Suppressor macrophage treated with lipopolysaccharide for 1 hour (primary cell): ENCODE data around the gene NARS2.
"Not testable (repeated sequence)": the region's sequence is repeated elsewhere in the genome, so short reads cannot be mapped to it uniquely, and the experiment has no call there.

Source experiments
- DNase-seq, 3 donors: peaks; one replicate each; pipeline ENCODE4 v3.0.0-alpha.2; 2020 to 2022

Gene NARS2

GRCh38 chr11:78576549-78577097 is 2.0 kb upstream of the NARS2 start:
- DNase-seq = peak in 2 of 3 donors; percentile 14 to 18

- DNase-seq = no peak
These were observed 814 bp upstream of the NARS2 start for GRCh38 chr11:78575478-78575877.

- DNase-seq = no peak
These were observed 983 bp downstream of the NARS2 start for GRCh38 chr11:78573681-78574080.

GRCh38 chr11:78573271-78573670 is 1.4 kb downstream of the NARS2 start:
- DNase-seq = no peak

DNA sequence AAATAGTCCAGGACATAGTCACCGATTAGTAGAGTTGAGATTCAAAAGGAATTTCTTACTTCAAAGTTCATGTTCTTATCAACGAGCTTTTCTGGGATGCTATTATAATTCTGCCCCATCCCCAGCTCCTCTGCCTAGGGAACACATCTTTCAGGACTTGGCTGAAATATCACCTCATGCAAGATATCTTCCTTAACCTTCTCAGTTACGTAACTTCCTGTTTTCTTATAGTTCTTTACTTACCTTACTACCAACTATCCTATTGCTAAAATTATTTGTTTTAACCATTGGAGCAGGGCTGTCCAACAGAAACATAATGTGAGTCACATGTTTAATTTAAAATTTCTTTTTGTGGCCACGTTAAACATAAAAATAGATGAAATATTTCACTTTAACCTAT is 2.3 kb downstream of the NARS2 start:
- no peak for DNase-seq

DNA sequence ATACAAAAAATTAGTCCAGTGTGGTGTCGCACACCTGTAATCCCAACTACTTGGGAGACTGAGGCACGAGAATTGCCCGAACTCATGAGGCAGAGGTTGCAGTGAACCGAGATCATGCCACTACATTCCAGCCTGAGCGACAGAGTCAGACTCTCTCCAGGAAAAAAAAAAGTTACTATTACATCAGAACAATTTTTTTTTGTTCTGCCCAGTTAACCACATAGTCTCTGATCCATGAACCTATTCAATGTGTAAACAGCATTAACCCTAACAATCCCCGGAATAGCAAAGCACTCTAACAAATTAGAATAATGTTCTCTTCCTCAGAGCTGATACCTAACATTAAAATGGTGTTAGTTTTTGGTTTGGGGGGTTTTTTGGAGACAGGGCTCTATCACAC is 4.6 kb downstream of the NARS2 start:
- DNase-seq = no peak

GRCh38 chr11:78567209-78567608 is 7.5 kb downstream of the NARS2 start:
- DNase-seq = no peak

- peak; percentile 83 to 88 (median 84) for DNase-seq
These were observed 9.9 kb downstream of the NARS2 start for GRCh38 chr11:78564490-78565467.

DNA sequence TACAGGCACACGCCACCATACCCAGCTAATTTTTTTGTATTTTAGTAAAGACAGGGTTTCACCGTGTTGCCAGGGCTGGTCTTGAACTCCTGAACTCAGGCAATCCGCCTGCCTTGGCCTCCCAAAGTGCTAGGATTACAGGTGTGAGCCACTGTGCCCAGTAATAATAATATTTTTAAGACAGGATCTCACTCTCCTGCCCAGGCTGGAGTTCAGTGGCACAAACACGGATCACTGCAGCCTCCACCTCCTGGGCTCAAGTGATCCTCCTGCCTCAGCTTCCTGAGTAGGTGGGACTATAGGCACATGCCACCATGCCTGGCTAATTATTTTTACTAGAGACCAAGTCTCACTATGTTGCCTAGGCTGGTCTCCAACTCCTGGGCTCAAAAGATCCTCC is 10.6 kb downstream of the NARS2 start:
- not testable (repeated sequence) for DNase-seq

DNA sequence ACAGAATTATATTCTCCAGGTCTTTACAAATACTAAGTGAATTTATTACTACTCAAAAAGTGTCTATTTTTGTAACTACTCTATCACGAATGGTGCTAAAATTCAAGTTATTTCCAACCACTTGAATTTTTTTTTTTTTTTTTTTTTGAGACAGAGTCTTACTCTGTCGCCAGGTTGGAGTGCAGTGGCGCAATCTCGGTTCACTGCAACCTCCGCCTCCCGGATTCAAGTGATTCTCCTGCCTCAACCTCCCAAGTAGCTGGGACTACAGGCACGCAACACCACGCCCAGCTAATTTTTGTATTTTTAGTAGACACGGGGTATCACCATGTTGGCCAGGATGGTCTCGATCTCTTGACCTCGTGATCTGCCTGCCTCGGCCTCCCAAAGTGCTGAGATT is 11.6 kb downstream of the NARS2 start:
- not testable (repeated sequence) for DNase-seq

DNA sequence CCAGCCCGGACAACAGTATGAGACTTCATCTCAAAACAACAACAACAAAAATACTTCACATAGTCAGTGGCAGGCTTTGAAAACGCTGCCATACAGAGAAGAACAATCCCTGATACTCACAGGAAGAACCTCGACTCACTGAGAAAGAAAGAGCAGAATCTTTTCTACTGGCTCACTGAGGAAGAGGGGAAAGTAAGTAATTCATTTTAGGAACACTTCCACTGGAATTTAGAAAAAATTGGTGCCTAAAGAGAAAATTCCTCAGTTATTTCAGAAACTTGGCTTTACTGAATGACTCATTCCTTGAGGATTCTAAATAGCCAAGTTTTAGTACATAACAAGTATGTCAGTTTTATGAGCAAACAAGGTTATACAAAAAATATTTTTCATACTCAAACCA is 12.3 kb downstream of the NARS2 start:
- peak in 2 of 3 donors; percentile 18 to 26 for DNase-seq

- peak; percentile 22 to 34 (median 24) for DNase-seq
These were observed 13.7 kb downstream of the NARS2 start for GRCh38 chr11:78560826-78561484.

DNA sequence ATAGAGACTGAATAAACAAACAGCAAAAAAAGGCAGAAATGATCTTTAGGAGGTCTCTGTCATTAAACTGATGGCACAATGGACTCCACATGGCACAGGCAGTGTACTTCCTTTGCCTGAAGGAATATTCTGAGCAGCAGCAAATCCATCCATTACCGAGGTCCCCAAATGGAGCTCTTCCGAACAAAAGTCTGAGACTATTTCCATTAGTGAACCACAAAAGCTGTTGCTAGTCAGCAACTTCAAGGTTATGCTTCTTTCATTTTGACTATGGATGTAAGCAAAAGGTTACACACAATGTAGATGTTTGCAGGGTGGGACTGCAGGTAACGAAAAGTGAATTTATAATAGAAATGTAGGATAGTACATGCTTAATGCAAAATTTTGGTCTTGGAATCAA is 14.5 kb downstream of the NARS2 start:
- DNase-seq = no peak

- no peak for DNase-seq
These were observed 17.4 kb downstream of the NARS2 start for GRCh38 chr11:78557236-78557635.

GRCh38 chr11:78555592-78555991 is 19.1 kb downstream of the NARS2 start:
- DNase-seq = no peak

DNA sequence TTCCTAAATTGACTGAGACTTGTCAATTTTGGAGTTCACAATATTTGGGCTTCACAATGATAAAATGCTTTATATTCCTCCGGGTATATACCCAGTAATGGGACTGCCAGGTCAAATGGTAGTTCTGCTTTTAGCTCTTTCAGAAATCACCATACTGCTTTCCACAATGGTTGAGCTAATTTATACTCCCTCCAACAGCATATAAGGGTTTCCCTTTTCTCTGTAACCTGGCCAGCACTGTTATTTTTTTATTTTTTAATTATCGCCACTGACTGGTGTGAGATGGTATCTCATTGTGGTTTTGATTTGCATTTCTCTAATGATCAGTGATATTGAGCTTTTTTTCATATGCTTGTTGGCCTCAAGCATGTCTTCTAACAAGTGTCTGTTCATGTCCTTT is 21.8 kb downstream of the NARS2 start:
- DNase-seq = no peak

- not testable (repeated sequence) for DNase-seq
These were observed 22.5 kb downstream of the NARS2 start for GRCh38 chr11:78552139-78552538.

DNA sequence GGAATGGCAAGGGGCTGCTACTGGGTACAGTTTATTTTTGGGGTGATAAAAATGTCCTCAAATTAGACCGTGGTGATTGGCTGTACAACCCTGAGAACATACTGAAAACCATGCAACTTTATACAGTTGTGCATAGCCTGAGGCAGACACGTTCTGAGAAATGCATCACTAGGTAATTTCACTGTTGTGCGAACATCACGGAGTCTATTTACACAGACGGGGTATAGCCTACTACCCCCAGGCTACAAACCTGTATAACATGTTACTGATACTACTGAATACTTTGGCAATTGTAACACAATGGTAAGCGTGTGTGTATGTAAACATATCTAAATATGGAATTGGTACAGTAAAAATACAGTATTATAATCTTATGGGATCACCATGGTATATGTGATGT is 23.6 kb downstream of the NARS2 start:
- no peak for DNase-seq

DNA sequence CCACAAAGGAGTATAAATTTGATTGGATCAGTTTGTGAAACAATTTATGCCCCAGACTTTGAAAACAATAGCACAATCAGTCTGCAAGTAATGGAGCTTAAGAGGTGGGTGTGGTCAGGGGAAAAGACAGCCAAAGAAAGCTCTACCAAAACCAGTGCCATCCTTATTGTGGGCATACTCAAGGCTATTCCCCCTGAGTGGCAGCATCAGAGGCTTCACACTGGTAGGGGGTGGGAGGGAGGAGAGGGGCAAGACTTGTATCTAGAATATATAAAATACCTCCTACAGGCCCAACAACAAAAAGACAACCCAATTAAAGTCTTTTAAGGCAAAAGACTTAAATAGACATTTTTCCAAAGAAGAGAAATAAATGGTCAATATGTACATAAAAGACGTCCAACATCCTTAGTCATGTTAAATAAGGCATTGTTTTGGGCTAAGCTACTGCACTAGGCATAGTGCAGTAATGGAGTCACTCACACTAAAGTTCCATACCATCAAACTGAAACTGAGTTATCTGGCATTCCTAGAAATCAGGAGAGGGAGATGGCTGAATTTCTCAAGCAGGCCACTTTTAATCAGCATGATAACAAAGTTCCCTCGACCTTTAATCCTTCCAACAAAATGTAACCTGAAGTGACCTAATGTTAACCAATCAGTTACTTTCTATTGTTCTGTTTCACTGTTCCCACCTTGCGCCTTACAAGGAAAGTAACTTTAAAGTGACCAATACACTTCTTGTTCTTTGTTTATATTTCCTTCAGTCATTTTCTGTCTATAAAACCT is 24.8 kb downstream of the NARS2 start:
- no peak for DNase-seq

DNA sequence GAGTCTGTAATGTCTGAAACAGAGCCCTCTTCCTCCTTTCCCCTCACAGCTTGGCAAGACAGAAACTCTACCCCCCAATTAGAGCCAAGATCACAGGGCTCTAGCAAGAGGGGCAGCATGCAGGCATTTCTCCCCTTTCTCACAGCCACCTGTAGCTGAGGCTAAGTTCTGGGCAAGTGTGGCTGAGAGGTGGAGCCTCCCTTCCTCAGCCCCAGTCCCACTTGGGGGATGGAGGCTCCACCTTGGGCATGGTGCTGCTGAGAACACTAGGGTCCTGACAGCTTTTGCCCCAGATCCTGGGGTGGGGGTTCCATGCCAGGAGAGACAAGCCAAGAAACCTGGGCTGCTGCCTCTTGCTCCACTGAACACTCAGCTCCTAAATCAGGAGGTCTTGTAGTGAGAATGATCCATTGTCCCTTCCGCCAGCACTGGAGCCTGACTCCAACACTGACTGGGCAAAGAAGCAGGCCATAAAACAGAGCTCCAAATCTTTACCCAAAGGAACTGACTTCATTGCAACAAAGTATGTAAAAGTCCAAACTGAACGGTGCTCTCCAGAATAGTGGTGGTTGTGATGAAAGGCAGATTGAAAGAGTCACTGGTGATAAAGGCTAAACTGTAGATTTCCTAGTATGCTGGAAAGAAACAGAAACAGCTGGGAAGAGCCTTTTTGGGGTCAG is 25.6 kb downstream of the NARS2 start:
- no peak for DNase-seq

DNA sequence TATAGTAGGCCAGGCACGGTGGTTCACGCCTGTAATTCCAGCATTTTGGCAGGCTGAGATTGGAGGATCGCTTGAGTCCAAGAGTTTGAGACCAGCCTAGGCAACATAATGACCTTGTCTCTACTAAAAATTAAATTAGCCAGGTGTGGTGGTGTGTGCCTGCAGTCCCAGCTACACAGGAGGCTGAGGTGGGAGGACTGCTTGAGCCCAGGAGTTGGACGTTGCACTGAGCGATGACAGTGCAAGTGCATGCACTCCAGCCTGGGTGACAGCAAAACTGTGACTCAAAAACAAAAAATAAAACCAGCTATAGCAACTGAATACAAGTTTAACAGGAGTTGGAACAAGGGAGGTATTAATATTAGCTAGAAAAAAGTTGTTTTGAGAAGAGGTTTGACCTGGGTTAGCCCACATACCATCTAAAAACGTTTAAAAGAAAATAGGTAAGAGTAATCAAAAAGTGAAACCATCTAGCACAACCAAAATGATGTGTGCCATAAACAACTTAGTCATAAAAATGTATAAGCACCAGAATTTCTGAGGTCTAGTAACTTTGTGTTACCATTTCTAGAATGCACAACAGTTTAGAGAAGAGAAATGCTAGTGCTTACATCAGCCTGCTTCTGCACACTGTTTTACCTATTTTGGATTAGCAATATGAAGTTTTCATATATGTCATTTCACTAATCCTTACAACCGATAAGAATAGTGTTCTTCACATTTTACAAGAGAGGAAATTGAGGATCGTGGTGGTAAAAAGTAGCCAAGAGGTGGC is 26.5 kb downstream of the NARS2 start:
- no peak for DNase-seq

GRCh38 chr11:78542007-78542406 is 32.7 kb downstream of the NARS2 start:
- DNase-seq = no peak
